Stomach (tissue), 9 donors: Measurements from ENCODE around the gene PHF23. TPM values are rescaled to one million over a fixed set of nuclear protein-coding genes. Genes with fewer than 3 reads are reported as not detected.
A peak's percentile ranks its signal among the peaks of the same experiment; 100 is the strongest.

Experiments used
- DNase-seq, 2 donors: peaks; one replicate each; pipeline versions ENCODE4 v3.0.0 to v3.0.0-alpha.2; 2013 to 2019
- H3K27ac ChIP-seq, 5 donors: fragments of 200-600 bp in 4 of 5; sonication (generic) in 4 of 5; one replicate each; pipeline ENCODE4 v1.5.1; 2013 to 2019; ENCODE audit warnings: mild to moderate bottlenecking in 1 of 5, moderate library complexity in 1 of 5
- H3K27me3 ChIP-seq, 3 donors: fragments of 200-600 bp; sonication (generic); one replicate each; pipeline ENCODE4 v1.5.1; 2017 to 2019; ENCODE audit warnings: mixed run types in 1 of 3
- H3K36me3 ChIP-seq, 4 donors: fragments of 200-600 bp; sonication (generic); 1 replicate in 3 of 4; 2 replicates in 1 of 4; pipeline ENCODE4 v1.5.1; 2016 to 2019
- H3K4me1 ChIP-seq, 4 donors: fragments of 200-600 bp; sonication (generic); one replicate each; pipeline ENCODE4 v1.5.1; 2016 to 2019
- H3K4me3 ChIP-seq, 4 donors: fragments of 200-600 bp; sonication (generic) in 3 of 4; one replicate each; pipeline ENCODE4 v1.5.1; 2016 to 2019; ENCODE audit warnings: mild to moderate bottlenecking in 1 of 4
- H3K9me3 ChIP-seq, 4 donors: fragments of 200-600 bp; sonication (generic); one replicate each; pipeline ENCODE4 v1.5.1; 2016 to 2019
- CTCF ChIP-seq, 7 experiments: fragments of 450-650 bp in 4 of 7; fragments of 200-600 bp in 3 of 7; sonication (generic) in 3 of 7; IDR thresholded peaks; one replicate each; pipeline ENCODE4 v1.5.1; 2016 to 2019; ENCODE audit warnings: antibody characterized with exemption in 7 of 7, control low read depth in 2 of 7, mild to moderate bottlenecking in 1 of 7
- EP300 ChIP-seq: sonication (generic); formaldehyde crosslinking; IDR thresholded peaks from one replicate; pipeline ENCODE4 v1.6.1; 2017; ENCODE audit warnings: antibody characterized with exemption
- POLR2A ChIP-seq, 4 donors: fragments of 450-650 bp; IDR thresholded peaks; one replicate each; pipeline ENCODE4 v1.6.1; 2016; ENCODE audit warnings: antibody characterized with exemption in 4 of 4, control low read depth in 2 of 4, mild to moderate bottlenecking in 1 of 4, moderate library complexity in 1 of 4
- POLR2AphosphoS5 ChIP-seq, 3 donors: sonication (generic); formaldehyde crosslinking; IDR thresholded peaks; one replicate each; pipeline ENCODE4 v1.6.1; 2016; ENCODE audit warnings: antibody characterized with exemption in 3 of 3
- WGBS, 5 donors: extraction: QIAGEN DNeasy Blood & Tissue Kit in 3 of 5; methylation state at CpG; one replicate each; pipeline versions ENCODE4 v1.1.5 to v1.1.7; 2013 to 2018; 5-methylcytosine and 5-hydroxymethylcytosine counted together
- intact Hi-C: fragments of 100-400 bp; cut with DNase I; formaldehyde crosslinking; loops from one replicate; pipeline ENCODE4 v1.15.1; 2023; ENCODE audit warnings: low total_unique reads
- polyA plus RNA-seq, 3 donors: library from polyadenylated mRNA; stranded (reverse); fragments of 200-250 nt; gene quantifications; one replicate each; pipeline ENCODE4 v1.2.3, GENCODE V29; 2013
- total RNA-seq, 5 donors: library from RNA; depleted of rRNA; stranded (reverse); fragments of >200 nt; gene quantifications; one replicate each; pipeline versions ENCODE4 v1.1.0 to v1.2.3, GENCODE V29; 2014 to 2016
- donor health status: healthy with polysubstance abuse.
- donor health status: Bipolar disorder and iron deficiency.
- donor health status: healthy.

Gene PHF23
- total and polyA plus RNA-seq, 8 donors, result 5.2 to 27.2 (median 21.4) TPM

- no peak for TF ChIP-seq EP300
- TF ChIP-seq CTCF (IDR thresholded peaks at IDR 0.05), result no peak
- TF ChIP-seq POLR2AphosphoS5 (IDR thresholded peaks at IDR 0.05), result no peak
- no peak for TF ChIP-seq POLR2A (IDR thresholded peaks at IDR 0.05)
- no peak for DNase-seq
- peaks cover 20 to 43% (median 35%) of the 10 kb centered on the region in 4 donors for H3K4me1 ChIP-seq
- no peaks in the 10 kb centered on the region for H3K9me3 ChIP-seq
- WGBS, 5 donors, result 79 to 87% (median 85%) methylated on average over 13 to 18 of the region's 18 CpGs
- peak overlapping the region in 3 of 5 donors; percentile 37 to 92 (median 83) for H3K27ac ChIP-seq
- H3K27me3 ChIP-seq, result peaks cover 0 to 48% (median 16%) of the 10 kb centered on the region in 3 donors
- H3K36me3 ChIP-seq, result peaks cover 0 to 21% (median 4%) of the 10 kb centered on the region in 4 donors
- peak overlapping the region in 3 of 4 donors; percentile 43 to 60 (median 52) for H3K4me3 ChIP-seq
- intact Hi-C loops, result no loop called here
Measured at GRCh38 chr17:7283471-7284216, 44.4 kb upstream of the PHF23 start.

- H3K9me3 ChIP-seq, result no peaks in the 10 kb centered on the region
- intact Hi-C loops, result no loop called here
- DNase-seq, result peak in 1 of 2 donors; percentile 42
- H3K27ac ChIP-seq, result peak overlapping the region in 4 of 5 donors; percentile 81 to 92 (median 84)
- H3K36me3 ChIP-seq, result peaks cover 0 to 21% (median 4%) of the 10 kb centered on the region in 4 donors
- H3K27me3 ChIP-seq, result peaks cover 0 to 40% (median 16%) of the 10 kb centered on the region in 3 donors
- 28 to 55% (median 52%) methylated on average over 4 to 6 of the region's 6 CpGs for WGBS, 5 donors
- TF ChIP-seq CTCF (IDR thresholded peaks at IDR 0.05) (no peak), POLR2AphosphoS5 (IDR thresholded peaks at IDR 0.05) (peak in 1 of 3 donors; percentile 27)
- peak overlapping the region; percentile 43 to 60 (median 54) for H3K4me3 ChIP-seq
- H3K4me1 ChIP-seq, result peaks cover 20 to 43% (median 35%) of the 10 kb centered on the region in 4 donors
Measured at GRCh38 chr17:7282752-7283321, 43.6 kb upstream of the PHF23 start.

- WGBS, 5 donors, result 3 to 12% (median 5%) methylated on average over 31 to 43 of the region's 43 CpGs
- H3K4me1 ChIP-seq, result peaks cover 20 to 43% (median 35%) of the 10 kb centered on the region in 4 donors
- H3K36me3 ChIP-seq, result peaks cover 0 to 21% (median 4%) of the 10 kb centered on the region in 4 donors
- peak overlapping the region; percentile 40 to 92 (median 83) for H3K27ac ChIP-seq
- H3K4me3 ChIP-seq, result peak overlapping the region; percentile 43 to 60 (median 54)
- H3K9me3 ChIP-seq, result no peaks in the 10 kb centered on the region
- intact Hi-C loops, result no loop called here
- TF ChIP-seq EP300, result no peak
- TF ChIP-seq POLR2A (IDR thresholded peaks at IDR 0.05), result no peak
- TF ChIP-seq POLR2AphosphoS5 (IDR thresholded peaks at IDR 0.05), result no peak
- TF ChIP-seq CTCF (IDR thresholded peaks at IDR 0.05), result no peak
- H3K27me3 ChIP-seq, result peaks cover 0 to 39% (median 16%) of the 10 kb centered on the region in 3 donors
- peak in 1 of 2 donors; percentile 67 for DNase-seq
Measured at GRCh38 chr17:7281953-7282751, 42.9 kb upstream of the PHF23 start.
